IMR-90 (cell line): Measurements from ENCODE around the gene DUSP14. TPM values are rescaled to one million over a fixed set of nuclear protein-coding genes. Genes with fewer than 3 reads are reported as not detected.

Experiments used
- ATAC-seq: fragments of 200-7000 bp; cut with Tn5 transposase; 2 replicates; pipeline ENCODE4 v1.9.1; 2020; ENCODE audit warnings: low read depth, mild to moderate bottlenecking, moderate library complexity
- BruUV-seq: library from RNA; stranded (reverse); fragments of 400-500 nt; replicated peaks from 2 replicates; lab custom pipeline; 2021; lab: Mats Ljungman, UMichigan
- CTCF ChIA-PET: fragments of 300-600 bp; formaldehyde crosslinking; extraction: SDS; loops from one replicate; lab custom pipeline; 2021; ENCODE audit warnings: antibody characterized with exemption; lab: Yijun Ruan, JAX
- POLR2A ChIA-PET: fragments of 300-600 bp; sonication (Branson Sonifier 250); formaldehyde crosslinking; loops from one replicate; lab custom pipeline; 2022; ENCODE audit warnings: antibody characterized with exemption; ENCODE audit not compliant: unreplicated experiment; lab: Charles Lee
- DNase-seq: peaks from one replicate; pipeline ENCODE4 v3.0.0; 2013
- H2AFZ ChIP-seq: replicated peaks from 2 replicates; pipeline ENCODE3; 2013; ENCODE audit warnings: low read length, mild to moderate bottlenecking; ENCODE audit not compliant: poor library complexity
- H2AK5ac ChIP-seq: 2 replicates; pipeline ENCODE4 v1.6.1; 2013; ENCODE audit warnings: low read depth, low read length, inconsistent platforms
- H2AK9ac ChIP-seq: replicated peaks from 2 replicates; pipeline ENCODE3; 2013; ENCODE audit warnings: mild to moderate bottlenecking, low read depth, low read length, moderate library complexity; ENCODE audit not compliant: poor library complexity
- H2BK120ac ChIP-seq: 2 replicates; pipeline ENCODE4 v1.6.1; 2013; ENCODE audit warnings: low read depth, low read length, inconsistent platforms
- H2BK15ac ChIP-seq: 3 replicates; pipeline ENCODE4 v1.6.1; 2013; ENCODE audit warnings: low read depth, low read length, inconsistent platforms
- H2BK20ac ChIP-seq: 2 replicates; pipeline ENCODE4 v1.6.1; 2013; ENCODE audit warnings: low read depth, mild to moderate bottlenecking, inconsistent platforms, low read length, moderate library complexity
- H2BK5ac ChIP-seq: 2 replicates; pipeline ENCODE4 v1.6.1; 2013; ENCODE audit warnings: mild to moderate bottlenecking, low read depth, low read length, inconsistent platforms; ENCODE audit not compliant: poor library complexity, severe bottlenecking
- H3K14ac ChIP-seq: replicated peaks from 2 replicates; pipeline ENCODE4 v1.6.1; 2013; ENCODE audit warnings: low read depth, low read length, inconsistent platforms
- H3K18ac ChIP-seq: 2 replicates; pipeline ENCODE4 v1.6.1; 2013; ENCODE audit warnings: low read depth, low read length, control low read depth
- H3K23ac ChIP-seq: 2 replicates; pipeline ENCODE4 v1.6.1; 2013; ENCODE audit warnings: low read depth, low read length, inconsistent platforms
- H3K27ac ChIP-seq: 2 replicates; pipeline ENCODE4 v1.5.1; 2013; ENCODE audit warnings: mild to moderate bottlenecking, control low read depth, low read length; ENCODE audit not compliant: insufficient read depth
- H3K27me3 ChIP-seq: 2 replicates; pipeline ENCODE4 v1.6.1; 2013; ENCODE audit warnings: low read length; ENCODE audit not compliant: control insufficient read depth, insufficient read depth
- H3K36me3 ChIP-seq: 2 replicates; pipeline ENCODE4 v1.6.1; 2013; ENCODE audit warnings: low read length, mixed read lengths; ENCODE audit not compliant: control insufficient read depth, insufficient read depth
- H3K4ac ChIP-seq: 2 replicates; pipeline ENCODE4 v1.6.1; 2013; ENCODE audit warnings: low read depth, low read length, inconsistent platforms
- H3K4me1 ChIP-seq: 2 replicates; pipeline ENCODE4 v1.6.1; 2013; ENCODE audit warnings: low read length, mixed read lengths; ENCODE audit not compliant: control insufficient read depth, insufficient read depth
- H3K4me2 ChIP-seq: 2 replicates; pipeline ENCODE4 v1.6.1; 2013; ENCODE audit warnings: low read depth, mild to moderate bottlenecking, control low read depth, low read length, moderate library complexity
- H3K4me3 ChIP-seq: 2 replicates; pipeline ENCODE4 v1.5.1; 2013; ENCODE audit warnings: low read depth, mild to moderate bottlenecking, control low read depth, low read length, moderate library complexity; ENCODE audit not compliant: insufficient read depth
- H3K56ac ChIP-seq: 2 replicates; pipeline ENCODE4 v1.6.1; 2013; ENCODE audit warnings: low read length, inconsistent platforms; ENCODE audit not compliant: insufficient read depth; ENCODE audit errors: extremely low read depth
- H3K79me1 ChIP-seq, 2 experiments: 2 replicates each; pipeline ENCODE4 v1.6.1; 2013; ENCODE audit warnings: low read length in 2 of 2, inconsistent platforms in 1 of 2, low read depth in 1 of 2
- H3K9ac ChIP-seq: 2 replicates; pipeline ENCODE4 v1.6.1; 2013; ENCODE audit warnings: low read depth, low read length, control low read depth
- H3K9me1 ChIP-seq: 2 replicates; pipeline ENCODE4 v1.6.1; 2013; ENCODE audit warnings: low read length, inconsistent platforms; ENCODE audit not compliant: insufficient read depth
- H3K9me3 ChIP-seq: 2 replicates; pipeline ENCODE4 v1.6.1; 2013; ENCODE audit warnings: low read length; ENCODE audit not compliant: control insufficient read depth, insufficient read depth
- H4K20me1 ChIP-seq: 2 replicates; pipeline ENCODE4 v1.6.1; 2013; ENCODE audit warnings: low read length, inconsistent platforms; ENCODE audit not compliant: insufficient read depth
- H4K5ac ChIP-seq: 2 replicates; pipeline ENCODE4 v1.6.1; 2013; ENCODE audit warnings: mild to moderate bottlenecking, low read depth, low read length, control low read depth
- H4K8ac ChIP-seq, 2 experiments: 2 replicates each; pipeline ENCODE4 v1.6.1; 2013; ENCODE audit warnings: low read depth in 2 of 2, low read length in 2 of 2, control low read depth in 1 of 2, inconsistent platforms in 1 of 2
- H4K91ac ChIP-seq: 2 replicates; pipeline ENCODE4 v1.6.1; 2013; ENCODE audit warnings: low read depth, low read length, inconsistent platforms; ENCODE audit not compliant: insufficient read depth
- CEBPB ChIP-seq: IDR thresholded peaks from 2 replicates; pipeline ENCODE4 v1.6.1; 2012; ENCODE audit warnings: low read depth, low read length, improper control_type of control experiment
- MAFK ChIP-seq: IDR thresholded peaks from 2 replicates; pipeline ENCODE4 v1.6.1; 2012; ENCODE audit warnings: low read depth, low read length, improper control_type of control experiment
- WGBS, 2 experiments: methylation state at CpG; one replicate each; pipeline versions ENCODE4 v1.1.5 to v1.1.7; 2013; ENCODE audit warnings: missing lambda C conversion rate in 2 of 2; ENCODE audit not compliant: insufficient read length in 1 of 2; ENCODE audit errors: extremely low coverage in 2 of 2; 5-methylcytosine and 5-hydroxymethylcytosine counted together
- dilution Hi-C: fragments of 300-500 bp; cut with HindIII; formaldehyde crosslinking; loops from one replicate; pipeline ENCODE4 v1.14.3; 2018; ENCODE audit warnings: low sequenced_read_pairs; ENCODE audit not compliant: unreplicated experiment
- in situ Hi-C: fragments of 300-500 bp; cut with MboI; formaldehyde crosslinking; loops from 3 replicates; pipeline ENCODE4 v1.14.3; 2019; ENCODE audit warnings: low sequenced_read_pairs, inconsistent platforms, mixed read lengths
- intact Hi-C: fragments of 100-400 bp; cut with micrococcal nuclease; formaldehyde crosslinking; loops from 2 replicates; pipeline ENCODE4 v1.10.0; 2022
- polyA plus RNA-seq, 3 experiments: library from polyadenylated mRNA; depleted of rRNA; stranded (reverse); fragments of >200 nt; gene quantifications; 2 replicates each; pipeline ENCODE4 v1.2.3, GENCODE V29; 2012; ENCODE audit warnings: low replicate concordance in 1 of 3
- total RNA-seq: library from RNA; depleted of rRNA; stranded (reverse); fragments of >200 nt; gene quantifications from 2 replicates; pipeline ENCODE4 v1.2.3, GENCODE V29; 2012
- TF ChIP-seq, protein P1 (sequence below): fragments of 150-350 bp; IDR thresholded peaks from 2 replicates; pipeline ENCODE4 v1.6.1; 2016; ENCODE audit warnings: low read depth, mild to moderate bottlenecking, low read length, moderate library complexity, borderline replicate concordance

DUSP14 gene
- total and polyA plus RNA-seq, 2 of the 4 experiments (the other 2 are of a cell fraction) = 97.5 to 127 TPM

- TF ChIP-seq, protein P1, sequence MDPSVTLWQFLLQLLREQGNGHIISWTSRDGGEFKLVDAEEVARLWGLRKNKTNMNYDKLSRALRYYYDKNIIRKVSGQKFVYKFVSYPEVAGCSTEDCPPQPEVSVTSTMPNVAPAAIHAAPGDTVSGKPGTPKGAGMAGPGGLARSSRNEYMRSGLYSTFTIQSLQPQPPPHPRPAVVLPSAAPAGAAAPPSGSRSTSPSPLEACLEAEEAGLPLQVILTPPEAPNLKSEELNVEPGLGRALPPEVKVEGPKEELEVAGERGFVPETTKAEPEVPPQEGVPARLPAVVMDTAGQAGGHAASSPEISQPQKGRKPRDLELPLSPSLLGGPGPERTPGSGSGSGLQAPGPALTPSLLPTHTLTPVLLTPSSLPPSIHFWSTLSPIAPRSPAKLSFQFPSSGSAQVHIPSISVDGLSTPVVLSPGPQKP = no peak
These were observed 3.7 kb downstream of the DUSP14 start (continued) for GRCh38 chr17:37493249-37494027.

GRCh38 chr17:37494401-37494831 is 4.7 kb downstream of the DUSP14 start:
- no peak overlapping the region for H3K56ac ChIP-seq
- peak overlapping the region; percentile 23; the same call in 1 of the 2 replicates for H2BK20ac ChIP-seq
- in situ Hi-C loops (no loop called here), intact Hi-C loops (loop anchor here (5.0 kb wide), 2 partner anchors 47 to 892 kb away; partner anchors contain the start of gene MRM1), dilution Hi-C loops (no loop called here)
- H3K9me1 ChIP-seq = peaks cover 12% of the 10 kb centered on the region
- TF ChIP-seq MAFK (no peak), CEBPB (peak; percentile 97)
- peak overlapping the region; percentile 80 for H2BK120ac ChIP-seq
- H2BK15ac ChIP-seq = peak overlapping the region; percentile 99; the same call in 2 of the 3 replicates
- no peak for ATAC-seq
- ChIA-PET POLR2A (interaction anchor here (0.6 kb wide), 1 partner anchor 444 kb away, joined by 3 read pairs; no protein-coding TSS in a partner anchor), CTCF (interaction anchor here (0.7 kb wide), 2 partner anchors 9 to 94 kb away, joined by 3 to 7 read pairs; no protein-coding TSS in a partner anchor)
- no peak overlapping the region for H4K5ac ChIP-seq
- peak overlapping the region; percentile 40 for H2AFZ ChIP-seq
- no peaks in the 10 kb centered on the region; the same call in 1 of the 2 replicates for H3K36me3 ChIP-seq
- H3K27me3 ChIP-seq = no peaks in the 10 kb centered on the region
- no peak for DNase-seq
- H3K14ac ChIP-seq = peak overlapping the region; percentile 54
- H3K23ac ChIP-seq = peak overlapping the region; percentile 86
- peaks cover 0 to 47% of the 10 kb centered on the region in 2 experiments; a peak in 2 of 4 replicates for H3K79me1 ChIP-seq
- H4K8ac ChIP-seq = peak overlapping the region; percentile 30 to 35; a peak in 3 of 4 replicates
- peak overlapping the region; percentile 89 for H2AK5ac ChIP-seq
- peak overlapping the region; percentile 2 for H3K18ac ChIP-seq
- BruUV-seq = no TSS peak
- H3K4ac ChIP-seq = peak overlapping the region; percentile 83
- H2BK5ac ChIP-seq = peak overlapping the region; percentile 82
- peak overlapping the region; percentile 35 for H3K4me2 ChIP-seq
- H3K9me3 ChIP-seq = no peaks in the 10 kb centered on the region
- peak overlapping the region; percentile 73 for H2AK9ac ChIP-seq
- H3K27ac ChIP-seq = peak overlapping the region; percentile 77
- H3K4me1 ChIP-seq = peaks cover 13% of the 10 kb centered on the region
- no CpG with 5 or more reads among the region's 3 CpGs for WGBS, 2 experiments
- peak overlapping the region; percentile 68 for H4K91ac ChIP-seq
- no peak overlapping the region for H3K4me3 ChIP-seq
- peaks cover 74% of the 10 kb centered on the region for H4K20me1 ChIP-seq
- no peak overlapping the region for H3K9ac ChIP-seq
